Measurements from ENCODE around the gene SFT2D3. TPM values are rescaled to one million over a fixed set of nuclear protein-coding genes. Genes with fewer than 3 reads are reported as not detected.

Gene SFT2D3
- total and polyA plus RNA-seq, 2 of the 8 experiments (the other 6 are each of a cell fraction or from before 2014, with no cell fraction given): 7.3 to 10.3 TPM

GRCh38 chr2:127680706-127681287 lies 20.5 kb upstream of the SFT2D3 start:
- no peak overlapping the region for H3K14ac ChIP-seq (ENCODE audit: insufficient read length)
- H2BK120ac ChIP-seq (replicated peaks; ENCODE audit: low read depth, low read length): no peak overlapping the region
- no peak overlapping the region for H2BK15ac ChIP-seq (ENCODE audit: low read length)
- H2BK5ac ChIP-seq (ENCODE audit: low read depth, low read length): no peak overlapping the region
- H2AK5ac ChIP-seq (ENCODE audit: low read depth, low read length): no peak overlapping the region
- ChIA-PET CTCF (ENCODE audit: partially characterized antibody) (interaction anchor here (0.7 to 6.0 kb wide), 4 partner anchors 14 to 40 kb away, joined by 5 to 40 read pairs (median 5); no protein-coding TSS in a partner anchor), POLR2A (ENCODE audit: partially characterized antibody) (interaction anchor here (0.6 to 1.1 kb wide), 3 partner anchors 21 to 94 kb away, joined by 3 to 4 read pairs (median 3); no protein-coding TSS in a partner anchor)
- FAIRE-seq (no peak), DNase-seq (ENCODE audit: low read depth in 1 of 2, low spot score in 2 of 2) (no peak)
- H2BK20ac ChIP-seq (ENCODE audit: low read length): no peak overlapping the region
- H3K56ac ChIP-seq (replicated peaks; ENCODE audit: insufficient read length, low read depth, low read length): no peak overlapping the region
- no peak overlapping the region for H3K9ac ChIP-seq (replicated peaks in 1 of 4; ENCODE audit: extremely low read depth in 1 of 4, low read depth in 3 of 4, low read length in 3 of 4)
- H3K23ac ChIP-seq (ENCODE audit: insufficient read length): no peak overlapping the region
- no peaks in the 10 kb centered on the region for H3K79me2 ChIP-seq (ENCODE audit: control insufficient read depth in 1 of 2, insufficient read depth in 2 of 2, low read length in 2 of 2)
- H4K91ac ChIP-seq (replicated peaks; ENCODE audit: insufficient read length, low read length): no peak overlapping the region
- peak overlapping the region; percentile 75; the same call in 1 of the 2 replicates for H4K8ac ChIP-seq (ENCODE audit: extremely low read depth, insufficient read depth, low read length)
- no peaks in the 10 kb centered on the region for H3K9me3 ChIP-seq (ENCODE audit: insufficient read depth in 2 of 2, low read depth in 1 of 2, low read length in 1 of 2)
- H4K20me1 ChIP-seq (replicated peaks in 1 of 2; ENCODE audit: control insufficient read depth in 1 of 2, insufficient read depth in 2 of 2, low read length in 2 of 2): no peaks in the 10 kb centered on the region
- no peak overlapping the region for H3K18ac ChIP-seq (ENCODE audit: extremely low read depth, low read length)
- no peak overlapping the region for H3K4me3 ChIP-seq (ENCODE audit: extremely low read depth in 1 of 4, insufficient read depth in 2 of 4, low read depth in 3 of 4, low read length in 4 of 4)
- H3K36me3 ChIP-seq (ENCODE audit: control insufficient read depth in 2 of 4, insufficient read depth in 4 of 4, low read length in 3 of 4): no peaks in the 10 kb centered on the region
- whole genome bisulfite sequencing, 2 experiments (ENCODE audit: extremely low coverage in 1 of 2, insufficient coverage in 1 of 2, insufficient read length in 1 of 2, insufficient replicate concordance in 2 of 2, low coverage in 1 of 2, low lambda C conversion rate in 2 of 2, missing lambda C conversion rate in 1 of 2): 89% methylated on average over 19 of the region's 19 CpGs; no CpG with 5 or more reads in 1 of the 2 experiments
- no peaks in the 10 kb centered on the region for H3K23me2 ChIP-seq (ENCODE audit: low read depth, low read length)
- TF ChIP-seq SIX5 (IDR thresholded peaks at IDR 0.05; ENCODE audit: low read depth, low read length): no peak
- H2AFZ ChIP-seq (ENCODE audit: low read length): no peak overlapping the region
- peaks cover 2 to 21% (median 13%) of the 10 kb centered on the region in 4 experiments for H3K27me3 ChIP-seq (replicated peaks in 1 of 4; ENCODE audit: control insufficient read depth in 3 of 4, extremely low read depth in 1 of 4, insufficient read depth in 3 of 4, low read length in 3 of 4)
- no peak overlapping the region for H3K27ac ChIP-seq (ENCODE audit: low read depth, low read length)
- no peak overlapping the region for H4K5ac ChIP-seq (ENCODE audit: insufficient read length, low read depth, low read length)
- 0 out of 2 replicates have a peak overlapping the region, but pooled peaks have one; percentile 39 for H2BK12ac ChIP-seq (ENCODE audit: low read depth, low read length)
- no peak overlapping the region for H3K4ac ChIP-seq (replicated peaks; ENCODE audit: insufficient read length, low read depth, low read length)
- H3K79me1 ChIP-seq (ENCODE audit: low read depth, low read length): no peaks in the 10 kb centered on the region
- peaks cover 0 to 8% (median under 1%) of the 10 kb centered on the region in 4 experiments; a peak in 4 of 7 replicates for H3K4me1 ChIP-seq (replicated peaks in 1 of 4; ENCODE audit: control insufficient read depth in 3 of 4, insufficient read depth in 4 of 4, low read length in 3 of 4)
- H3K4me2 ChIP-seq (ENCODE audit: insufficient read depth in 1 of 2, low read depth in 2 of 2, low read length in 2 of 2): no peak overlapping the region

All from H1 (cell line).